K562 (cell line): ENCODE measurements around the gene DLGAP3. TPM values are rescaled to one million over a fixed set of nuclear protein-coding genes. Genes with fewer than 3 reads are reported as not detected.

Experiments used
- ATF7 ChIP-seq: fragments of 450-650 bp; IDR thresholded peaks from 2 replicates; pipeline ENCODE4 v1.7.1; 2014; ENCODE audit warnings: mild to moderate bottlenecking, moderate library complexity
- DMBX1 ChIP-seq: fragments of 250-450 bp; sonication (Bioruptor Pico); IDR thresholded peaks from 2 replicates; pipeline ENCODE4 v1.8.0; 2022; ENCODE audit warnings: inconsistent platforms, mild to moderate bottlenecking, moderate library complexity, borderline replicate concordance
- FOXA3 ChIP-seq, 2 experiments: fragments of 450-650 bp in 1 of 2; sonication (generic) in 1 of 2; formaldehyde crosslinking; IDR thresholded peaks in 1 of 2; conservative IDR thresholded peaks in 1 of 2; 2 replicates each; pipeline versions ENCODE4 v1.4.0 to v1.8.0; 2020 to 2022; ENCODE audit warnings: mild to moderate bottlenecking in 2 of 2, missing genetic modification reagents in 1 of 2
- GTF3C2 ChIP-seq: IDR thresholded peaks from 3 replicates; pipeline ENCODE4 v1.6.1; 2011; ENCODE audit warnings: borderline replicate concordance, mild to moderate bottlenecking, moderate library complexity; ENCODE audit not compliant: insufficient read length; ENCODE audit errors: extremely low read depth
- MYC ChIP-seq, 2 experiments: fragments of 250-450 bp in 1 of 2; sonication (Bioruptor Pico) in 1 of 2; IDR thresholded peaks; 2 replicates each; pipeline versions ENCODE4 v1.5.1 to v1.6.1; 2012 to 2021; ENCODE audit warnings: low read depth in 2 of 2, borderline replicate concordance in 1 of 2, improper control_type of control experiment in 1 of 2, low read length in 1 of 2, mild to moderate bottlenecking in 1 of 2, moderate library complexity in 1 of 2
- SUPT5H ChIP-seq: fragments of 450-650 bp; IDR thresholded peaks from 2 replicates; pipeline ENCODE4 v1.6.1; 2016
- TCF7 ChIP-seq: sonication (generic); IDR thresholded peaks from 2 replicates; pipeline ENCODE4 v1.6.1; 2016; ENCODE audit warnings: antibody characterized with exemption, borderline replicate concordance
- ZMIZ1 ChIP-seq, 2 experiments: fragments of 150-350 bp in 1 of 2; IDR thresholded peaks; 2 replicates each; pipeline ENCODE4 v1.6.1; 2012 to 2016; ENCODE audit warnings: low read depth in 2 of 2, low read length in 2 of 2, mild to moderate bottlenecking in 1 of 2, moderate library complexity in 1 of 2
- polyA plus RNA-seq, 8 experiments: library from polyadenylated mRNA; depleted of rRNA in 4 of 8; stranded (reverse) in 5 of 8; unstranded in 3 of 8; fragments of >200 nt; fragmentation: Nextera tagmentation in 2 of 8; fragmentation: Illumina TruSeq in 1 of 8; extraction: Ambion mirVana in 2 of 8; extraction: Trizol in 1 of 8; gene quantifications; 2 replicates each; pipeline versions ENCODE4 v1.2.1 to v1.2.3, GENCODE V29; 2011 to 2014; ENCODE audit warnings: inconsistent platforms in 1 of 8, missing spikeins in 1 of 8
- total RNA-seq, 7 experiments: library from RNA; depleted of rRNA in 6 of 7; stranded (reverse); fragments of >200 nt in 6 of 7; fragmentation: Illumina TruSeq in 2 of 7; extraction: Trizol in 2 of 7; gene quantifications; 2 replicates each; pipeline versions ENCODE4 v1.2.1 to v1.2.3, GENCODE V29; 2011 to 2021; ENCODE audit warnings: low replicate concordance in 1 of 7
- TF ChIP-seq, protein P1 (sequence below): sonication (generic); formaldehyde crosslinking; IDR thresholded peaks from 2 replicates; pipeline ENCODE4 v1.8.1; 2023; ENCODE audit warnings: missing genetic modification reagents, mild to moderate bottlenecking, borderline replicate concordance
- TF ChIP-seq, protein P2 (sequence below): fragments of 450-650 bp; IDR thresholded peaks from 2 replicates; pipeline ENCODE4 v1.6.1; 2016; ENCODE audit warnings: low read depth, mild to moderate bottlenecking, moderate library complexity

Gene DLGAP3
- total and polyA plus RNA-seq, 9 of the 15 experiments (the other 6 are each of a cell fraction or from before 2014, with no cell fraction given): 0.01 to 0.16 (median 0.07) TPM; not detected in 6

DNA sequence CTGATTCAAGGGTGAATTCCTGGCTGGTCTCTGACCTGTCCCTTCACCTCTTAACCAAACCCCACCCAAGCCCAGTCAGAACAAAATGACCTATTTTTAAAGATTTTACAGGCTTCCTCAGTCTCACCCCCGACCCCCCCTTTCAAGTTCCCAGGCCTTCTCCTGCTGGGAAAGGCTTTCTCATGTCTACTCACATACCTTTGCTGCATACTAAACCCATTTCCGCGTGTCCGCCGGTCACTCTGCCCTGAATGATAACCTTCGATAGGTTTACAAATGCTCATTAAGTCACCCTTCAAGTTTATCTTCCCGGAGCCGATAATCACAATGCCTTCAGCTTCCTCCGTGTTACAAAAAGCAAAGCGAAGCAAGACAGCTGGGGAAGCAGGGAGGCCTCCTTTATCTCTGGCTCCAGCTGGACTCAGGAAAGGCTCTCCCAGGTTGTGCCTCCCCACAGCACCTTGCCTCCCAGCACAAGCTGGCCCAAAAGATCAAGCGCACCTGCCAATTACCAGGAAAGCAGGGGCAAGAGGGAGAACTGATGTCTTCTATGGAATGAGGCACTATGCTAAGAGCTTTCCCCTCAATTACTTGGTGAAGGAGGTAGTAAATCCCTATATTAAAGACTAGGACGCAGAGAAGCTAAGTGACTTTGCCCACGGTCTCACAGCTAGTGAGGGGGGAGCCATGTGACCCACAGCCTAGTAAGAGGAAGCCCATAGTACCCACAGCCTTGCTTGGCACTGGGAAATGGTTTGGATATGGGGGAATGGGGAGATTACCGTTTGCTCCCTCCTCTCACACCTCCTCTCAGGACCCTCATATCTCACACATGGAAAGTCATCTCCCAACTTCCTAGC lies 85.8 kb downstream of the DLGAP3 start (continued):
- TF ChIP-seq MYC (IDR thresholded peaks at IDR 0.05; ENCODE audit: low read depth, low read length) (peak; percentile 63; the same call in 1 of the 2 replicates), MYC (CRISPR knock-in tag; IDR thresholded peaks at IDR 0.05; ENCODE audit: borderline replicate concordance, low read depth) (no peak), ATF7 (peak; percentile 60; the same call in 1 of the 2 replicates), SUPT5H (no peak), TCF7 (0 out of 2 replicates have a peak, but pooled peaks have one; percentile 26), FOXA3 (CRISPR knock-in tag; conservative IDR thresholded peaks at IDR 0.05 in 1 of 2, IDR thresholded peaks at IDR 0.05 in 1 of 2) (peak; percentile 54 to 73), DMBX1 (CRISPR knock-in tag) (peak; percentile 99), ZMIZ1 (IDR thresholded peaks at IDR 0.05; ENCODE audit: low read depth in 2 of 2, low read length in 2 of 2) (peak in 1 of 2 experiments; percentile 89; a peak in 2 of 4 replicates), GTF3C2 (no peak)
- TF ChIP-seq, protein P1, sequence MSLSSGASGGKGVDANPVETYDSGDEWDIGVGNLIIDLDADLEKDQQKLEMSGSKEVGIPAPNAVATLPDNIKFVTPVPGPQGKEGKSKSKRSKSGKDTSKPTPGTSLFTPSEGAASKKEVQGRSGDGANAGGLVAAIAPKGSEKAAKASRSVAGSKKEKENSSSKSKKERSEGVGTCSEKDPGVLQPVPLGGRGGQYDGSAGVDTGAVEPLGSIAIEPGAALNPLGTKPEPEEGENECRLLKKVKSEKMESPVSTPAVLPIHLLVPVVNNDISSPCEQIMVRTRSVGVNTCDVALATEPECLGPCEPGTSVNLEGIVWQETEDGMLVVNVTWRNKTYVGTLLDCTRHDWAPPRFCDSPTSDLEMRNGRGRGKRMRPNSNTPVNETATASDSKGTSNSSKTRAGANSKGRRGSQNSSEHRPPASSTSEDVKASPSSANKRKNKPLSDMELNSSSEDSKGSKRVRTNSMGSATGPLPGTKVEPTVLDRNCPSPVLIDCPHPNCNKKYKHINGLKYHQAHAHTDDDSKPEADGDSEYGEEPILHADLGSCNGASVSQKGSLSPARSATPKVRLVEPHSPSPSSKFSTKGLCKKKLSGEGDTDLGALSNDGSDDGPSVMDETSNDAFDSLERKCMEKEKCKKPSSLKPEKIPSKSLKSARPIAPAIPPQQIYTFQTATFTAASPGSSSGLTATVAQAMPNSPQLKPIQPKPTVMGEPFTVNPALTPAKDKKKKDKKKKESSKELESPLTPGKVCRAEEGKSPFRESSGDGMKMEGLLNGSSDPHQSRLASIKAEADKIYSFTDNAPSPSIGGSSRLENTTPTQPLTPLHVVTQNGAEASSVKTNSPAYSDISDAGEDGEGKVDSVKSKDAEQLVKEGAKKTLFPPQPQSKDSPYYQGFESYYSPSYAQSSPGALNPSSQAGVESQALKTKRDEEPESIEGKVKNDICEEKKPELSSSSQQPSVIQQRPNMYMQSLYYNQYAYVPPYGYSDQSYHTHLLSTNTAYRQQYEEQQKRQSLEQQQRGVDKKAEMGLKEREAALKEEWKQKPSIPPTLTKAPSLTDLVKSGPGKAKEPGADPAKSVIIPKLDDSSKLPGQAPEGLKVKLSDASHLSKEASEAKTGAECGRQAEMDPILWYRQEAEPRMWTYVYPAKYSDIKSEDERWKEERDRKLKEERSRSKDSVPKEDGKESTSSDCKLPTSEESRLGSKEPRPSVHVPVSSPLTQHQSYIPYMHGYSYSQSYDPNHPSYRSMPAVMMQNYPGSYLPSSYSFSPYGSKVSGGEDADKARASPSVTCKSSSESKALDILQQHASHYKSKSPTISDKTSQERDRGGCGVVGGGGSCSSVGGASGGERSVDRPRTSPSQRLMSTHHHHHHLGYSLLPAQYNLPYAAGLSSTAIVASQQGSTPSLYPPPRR (CRISPR knock-in tag): peak; percentile 74; the same call in 1 of the 2 replicates
- TF ChIP-seq, protein P2, sequence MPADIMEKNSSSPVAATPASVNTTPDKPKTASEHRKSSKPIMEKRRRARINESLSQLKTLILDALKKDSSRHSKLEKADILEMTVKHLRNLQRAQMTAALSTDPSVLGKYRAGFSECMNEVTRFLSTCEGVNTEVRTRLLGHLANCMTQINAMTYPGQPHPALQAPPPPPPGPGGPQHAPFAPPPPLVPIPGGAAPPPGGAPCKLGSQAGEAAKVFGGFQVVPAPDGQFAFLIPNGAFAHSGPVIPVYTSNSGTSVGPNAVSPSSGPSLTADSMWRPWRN: peak; percentile 79
